GM12864 (cell line): Measurements from ENCODE around the gene MT1A.
"Not testable (repeated sequence)": the region's sequence is repeated elsewhere in the genome, so short reads cannot be mapped to it uniquely, and the experiment has no call there.

ENCODE experiments used
- DNase-seq: peaks from one replicate; pipeline ENCODE4 v3.0.0-alpha.2; 2011; ENCODE audit warnings: low read depth
- H3K4me3 ChIP-seq: 2 replicates; pipeline ENCODE4 v1.5.1; 2011; ENCODE audit warnings: mild to moderate bottlenecking, low read depth, low read length, control low read depth
- CTCF ChIP-seq: IDR thresholded peaks from 2 replicates; pipeline ENCODE4 v1.5.1; 2011; ENCODE audit warnings: low read depth, mild to moderate bottlenecking, moderate library complexity, low read length, control low read depth, inconsistent platforms; ENCODE audit errors: missing control alignments

Gene MT1A

GRCh38 chr16:56673921-56674320 is 35.5 kb downstream of the MT1A start:
- no peak for DNase-seq
- no peak overlapping the region for H3K4me3 ChIP-seq
- peak; percentile 55 for TF ChIP-seq CTCF

GRCh38 chr16:56674570-56674969 is 36.1 kb downstream of the MT1A start:
- not testable (repeated sequence) for DNase-seq, H3K4me3 ChIP-seq

GRCh38 chr16:56675685-56676210 is 37.3 kb downstream of the MT1A start:
- no peak for TF ChIP-seq CTCF
- peak overlapping the region; percentile 27 for H3K4me3 ChIP-seq
- DNase-seq: no peak

- no peak for DNase-seq
- H3K4me3 ChIP-seq: no peak overlapping the region
- no peak for TF ChIP-seq CTCF
These were observed 39.0 kb downstream of the MT1A start for GRCh38 chr16:56677474-56677873.

- DNase-seq: no peak
- no peak overlapping the region for H3K4me3 ChIP-seq
- no peak for TF ChIP-seq CTCF
These were observed 40.7 kb downstream of the MT1A start for GRCh38 chr16:56679078-56679730.

- TF ChIP-seq CTCF: no peak
- no peak for DNase-seq
- no peak overlapping the region for H3K4me3 ChIP-seq
These were observed 41.4 kb downstream of the MT1A start for GRCh38 chr16:56679818-56680217.

GRCh38 chr16:56681939-56682702 is 43.7 kb downstream of the MT1A start, which contains the start of gene MT1X:
MT1X (plus strand) TSS chr16:56682470; CDS start chr16:56682541, 71 bp downstream.
- TF ChIP-seq CTCF: no peak
- peak within 1 kb of the TSS; percentile 64 for H3K4me3 ChIP-seq
- DNase-seq: peak; percentile 61
